ENCODE measurements around the gene DICER1.

The DICER1 gene

GRCh38 chr14:95054346-95055280 lies 102.7 kb downstream of the DICER1 start:
- DNase-seq: no peak

GRCh38 chr14:95052016-95052585 lies 105.2 kb downstream of the DICER1 start:
- no peak for DNase-seq

- DNase-seq: no peak
Observed at GRCh38 chr14:95049952-95050351, 107.4 kb downstream of the DICER1 start.

- no peak for DNase-seq
Observed at GRCh38 chr14:95048771-95049312, 108.5 kb downstream of the DICER1 start.

GRCh38 chr14:95047754-95048153 lies 109.6 kb downstream of the DICER1 start:
- DNase-seq: no peak

- no peak for DNase-seq
Observed at GRCh38 chr14:95046711-95047681, 110.3 kb downstream of the DICER1 start.

GRCh38 chr14:95045836-95046430 lies 111.4 kb downstream of the DICER1 start:
- no peak for DNase-seq

- no peak for DNase-seq
Observed at GRCh38 chr14:95045106-95045701, 112.1 kb downstream of the DICER1 start.

GRCh38 chr14:95044463-95045105 lies 112.7 kb downstream of the DICER1 start:
- no peak for DNase-seq

GRCh38 chr14:95043732-95044462 lies 113.4 kb downstream of the DICER1 start:
- DNase-seq: no peak

- DNase-seq: no peak
Observed at GRCh38 chr14:95043314-95043713, 114.0 kb downstream of the DICER1 start.

- no peak for DNase-seq
Observed at GRCh38 chr14:95041477-95042020, 115.8 kb downstream of the DICER1 start.

GRCh38 chr14:95040708-95041476 lies 116.4 kb downstream of the DICER1 start:
- no peak for DNase-seq

GRCh38 chr14:95039993-95040348 lies 117.4 kb downstream of the DICER1 start:
- DNase-seq: no peak

- no peak for DNase-seq
Observed at GRCh38 chr14:95039259-95039992, 117.9 kb downstream of the DICER1 start.

GRCh38 chr14:95038521-95039250 lies 118.6 kb downstream of the DICER1 start:
- no peak for DNase-seq

- no peak for DNase-seq
Observed at GRCh38 chr14:95037273-95037672, 120.1 kb downstream of the DICER1 start.
